GM20000 (cell line): ENCODE measurements around the gene NNAT.
"Not testable (repeated sequence)": the region's sequence is repeated elsewhere in the genome, so short reads cannot be mapped to it uniquely, and the experiment has no call there.

Experiments used
- DNase-seq: peaks from one replicate; pipeline ENCODE4 v3.0.0; 2012; ENCODE audit warnings: low spot score
- CTCF ChIP-seq: IDR thresholded peaks from 2 replicates; pipeline ENCODE4 v1.5.1; 2012; ENCODE audit warnings: mild to moderate bottlenecking, control low read depth; ENCODE audit errors: extremely low read depth, missing control alignments

NNAT gene

DNA sequence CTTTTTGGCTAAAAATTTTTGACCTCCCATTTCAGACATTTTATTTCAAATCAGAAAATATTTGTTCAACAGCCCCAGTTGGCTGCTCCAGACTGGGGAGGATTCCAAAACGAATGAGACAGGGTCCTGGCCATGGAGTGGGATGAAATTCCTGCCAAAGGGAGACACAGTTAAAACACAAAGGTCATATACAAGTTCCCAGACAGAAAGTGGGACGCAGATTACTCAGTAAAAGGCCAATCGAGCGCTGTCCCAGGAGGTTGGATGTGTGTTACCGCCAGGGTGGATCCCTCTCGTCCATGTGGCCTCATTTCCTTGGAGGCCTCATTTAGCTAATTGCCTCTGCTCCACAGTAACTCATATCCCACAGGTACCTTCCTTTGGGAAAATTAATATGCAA is 41.8 kb upstream of the NNAT start:
- DNase-seq, result no peak
- TF ChIP-seq CTCF, result no peak

GRCh38 chr20:37479925-37480691 is 40.9 kb upstream of the NNAT start:
- TF ChIP-seq CTCF, result no peak
- DNase-seq, result no peak

GRCh38 chr20:37480919-37481318 is 40.1 kb upstream of the NNAT start:
- TF ChIP-seq CTCF, result no peak
- no peak for DNase-seq

DNA sequence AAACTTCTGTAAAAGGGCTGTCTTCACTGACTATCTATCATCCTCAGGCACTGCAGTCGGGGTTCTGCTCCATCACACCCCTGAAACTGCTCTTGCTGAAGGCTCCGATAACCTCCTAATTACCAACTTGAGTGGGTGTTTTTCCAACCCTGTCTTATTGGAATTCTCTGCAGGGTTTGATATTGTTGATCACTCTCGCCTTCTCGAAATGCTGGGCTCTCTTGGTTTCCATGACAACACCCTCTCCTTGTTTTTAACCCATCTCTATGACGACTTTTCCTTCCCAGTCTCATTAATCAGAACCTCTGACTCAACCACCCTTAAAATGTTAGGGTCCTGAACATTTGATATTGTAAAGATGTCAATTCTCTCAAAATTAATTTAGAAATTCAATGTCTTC is 39.4 kb upstream of the NNAT start:
- TF ChIP-seq CTCF, result no peak
- no peak for DNase-seq

DNA sequence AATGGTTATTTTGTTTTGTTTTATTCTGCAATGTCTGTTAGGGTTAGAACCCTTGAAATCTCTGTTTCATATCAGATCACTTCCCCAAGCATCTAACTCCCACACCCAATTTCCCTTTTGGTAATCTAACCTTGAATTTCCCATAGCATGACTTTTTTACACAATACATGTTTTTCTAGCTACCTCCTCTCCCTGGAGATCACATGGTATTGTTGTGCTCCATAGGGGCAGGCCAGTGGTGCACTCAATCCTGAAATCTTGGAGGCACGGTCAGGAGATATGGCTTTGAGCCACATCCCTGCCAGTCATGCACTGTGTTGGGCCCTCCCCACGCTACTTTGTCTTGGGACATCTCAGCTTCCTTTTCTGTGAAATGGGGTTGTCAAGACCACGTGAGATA is 36.7 kb upstream of the NNAT start:
- no peak for DNase-seq
- no peak for TF ChIP-seq CTCF

DNA sequence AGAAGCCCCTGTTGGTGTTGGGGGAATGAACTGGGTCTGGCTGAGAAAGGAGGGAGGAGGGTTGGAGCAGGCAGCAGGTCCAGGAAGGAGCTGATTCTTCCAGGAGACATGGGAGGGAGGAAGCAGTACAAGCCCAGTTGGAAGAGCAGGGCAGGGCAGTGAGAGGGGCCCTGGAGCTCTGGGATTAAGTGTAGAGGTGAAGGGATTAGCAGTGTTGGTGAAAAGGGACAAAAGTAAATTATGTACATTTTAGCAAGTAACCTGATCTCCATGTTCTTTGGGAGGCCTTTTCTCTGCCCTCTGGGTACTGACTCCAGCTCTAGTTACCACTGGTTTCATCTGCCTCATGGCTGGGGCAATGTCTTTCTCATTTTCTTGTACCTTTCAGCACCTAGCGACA is 34.8 kb upstream of the NNAT start:
- not testable (repeated sequence) for DNase-seq

GRCh38 chr20:37490663-37491350 is 30.2 kb upstream of the NNAT start:
- DNase-seq, result no peak
- TF ChIP-seq CTCF, result no peak
